HAP-1 (cell line): ENCODE results near the gene PRKAG2.
"Not testable (repeated sequence)": the region's sequence is repeated elsewhere in the genome, so short reads cannot be mapped to it uniquely, and the experiment has no call there.

Experiments used
- DNase-seq, 2 experiments: peaks; one replicate each; pipeline ENCODE4 v3.0.0-alpha.2; 2016 to 2020; ENCODE audit warnings: low spot score in 2 of 2
- H3K27me3 ChIP-seq: fragments of 250-450 bp; sonication (Bioruptor Pico); 2 replicates; pipeline ENCODE4 v1.5.1; 2020; ENCODE audit warnings: low read depth, mild to moderate bottlenecking, moderate library complexity
- H3K36me3 ChIP-seq: fragments of 250-450 bp; sonication (Bioruptor Pico); replicated peaks from 2 replicates; pipeline ENCODE4 v1.5.1; 2020; ENCODE audit warnings: mild to moderate bottlenecking
- H3K4me1 ChIP-seq: fragments of 250-450 bp; sonication (Bioruptor Pico); 2 replicates; pipeline ENCODE4 v1.5.1; 2020; ENCODE audit warnings: mild to moderate bottlenecking
- H3K4me3 ChIP-seq: fragments of 250-450 bp; sonication (Bioruptor Pico); 2 replicates; pipeline ENCODE4 v1.5.1; 2020; ENCODE audit warnings: mild to moderate bottlenecking, moderate library complexity
- H3K9me3 ChIP-seq: fragments of 250-450 bp; sonication (Bioruptor Pico); 2 replicates; pipeline ENCODE4 v1.5.1; 2020; ENCODE audit warnings: mild to moderate bottlenecking, moderate library complexity
- in situ Hi-C: fragments of 300-500 bp; cut with MboI; formaldehyde crosslinking; loops from 3 replicates; pipeline ENCODE4 v1.14.3; 2020; ENCODE audit warnings: low sequenced_read_pairs, inconsistent platforms, mixed read lengths

PRKAG2 gene

GRCh38 chr7:151752816-151753595 is 123.9 kb downstream of the PRKAG2 start:
- in situ Hi-C loops, result no loop called here
- H3K4me1 ChIP-seq, result peaks cover 2% of the 10 kb centered on the region; the same call in 1 of the 2 replicates
- H3K9me3 ChIP-seq, result no peaks in the 10 kb centered on the region
- no peak overlapping the region for H3K4me3 ChIP-seq
- H3K36me3 ChIP-seq, result no peaks in the 10 kb centered on the region
- no peak for DNase-seq
- no peaks in the 10 kb centered on the region for H3K27me3 ChIP-seq

- H3K36me3 ChIP-seq, result no peaks in the 10 kb centered on the region
- in situ Hi-C loops, result no loop called here
- no peaks in the 10 kb centered on the region for H3K9me3 ChIP-seq
- DNase-seq, result no peak
- H3K27me3 ChIP-seq, result no peaks in the 10 kb centered on the region
- H3K4me1 ChIP-seq, result peaks cover 2% of the 10 kb centered on the region; the same call in 1 of the 2 replicates
- H3K4me3 ChIP-seq, result no peak overlapping the region
These were observed 124.9 kb downstream of the PRKAG2 start for GRCh38 chr7:151752037-151752436.

GRCh38 chr7:151748733-151749132 is 128.2 kb downstream of the PRKAG2 start:
- DNase-seq, result no peak
- H3K4me1 ChIP-seq, result no peaks in the 10 kb centered on the region

GRCh38 chr7:151748021-151748420 is 128.9 kb downstream of the PRKAG2 start:
- H3K9me3 ChIP-seq, H3K36me3 ChIP-seq, DNase-seq, H3K4me1 ChIP-seq, in situ Hi-C loops, H3K27me3 ChIP-seq, H3K4me3 ChIP-seq: not testable (repeated sequence)

More at GRCh38 chr7:151748733-151749132, 128.2 kb downstream of the PRKAG2 start:
- Histone ChIP-seq H3K36me3 (no peaks in the 10 kb centered on the region), H3K9me3 (no peaks in the 10 kb centered on the region), H3K4me3 (no peak overlapping the region), H3K27me3 (no peaks in the 10 kb centered on the region)
- in situ Hi-C loops, result no loop called here

- Histone ChIP-seq H3K9me3 (no peaks in the 10 kb centered on the region), H3K4me3 (no peak overlapping the region), H3K27me3 (no peaks in the 10 kb centered on the region), H3K36me3 (no peaks in the 10 kb centered on the region), H3K4me1 (no peaks in the 10 kb centered on the region)
- no peak for DNase-seq
- in situ Hi-C loops, result no loop called here
These were observed 131.2 kb downstream of the PRKAG2 start for GRCh38 chr7:151745706-151746105.

- H3K4me3 ChIP-seq, result no peak overlapping the region
- in situ Hi-C loops, result no loop called here
- no peaks in the 10 kb centered on the region for H3K4me1 ChIP-seq
- no peak for DNase-seq
- H3K27me3 ChIP-seq, result no peaks in the 10 kb centered on the region
- H3K36me3 ChIP-seq, result no peaks in the 10 kb centered on the region
- no peaks in the 10 kb centered on the region for H3K9me3 ChIP-seq
These were observed 132.0 kb downstream of the PRKAG2 start for GRCh38 chr7:151744656-151745638.

- H3K9me3 ChIP-seq, result no peaks in the 10 kb centered on the region
- in situ Hi-C loops, result no loop called here
- H3K27me3 ChIP-seq, result no peaks in the 10 kb centered on the region
- no peaks in the 10 kb centered on the region for H3K36me3 ChIP-seq
- no peak for DNase-seq
- H3K4me3 ChIP-seq, result no peak overlapping the region
- H3K4me1 ChIP-seq, result no peaks in the 10 kb centered on the region
These were observed 132.8 kb downstream of the PRKAG2 start for GRCh38 chr7:151744051-151744580.

GRCh38 chr7:151743481-151743983 is 133.4 kb downstream of the PRKAG2 start:
- H3K4me3 ChIP-seq, result no peak overlapping the region
- H3K9me3 ChIP-seq, result no peaks in the 10 kb centered on the region; the same call in 1 of the 2 replicates
- no peak for DNase-seq
- in situ Hi-C loops, result no loop called here
- H3K27me3 ChIP-seq, result no peaks in the 10 kb centered on the region
- H3K36me3 ChIP-seq, result no peaks in the 10 kb centered on the region
- no peaks in the 10 kb centered on the region for H3K4me1 ChIP-seq

GRCh38 chr7:151742713-151743480 is 134.0 kb downstream of the PRKAG2 start:
- Histone ChIP-seq H3K27me3 (no peaks in the 10 kb centered on the region), H3K9me3 (no peaks in the 10 kb centered on the region; the same call in 1 of the 2 replicates), H3K36me3 (no peaks in the 10 kb centered on the region), H3K4me1 (no peaks in the 10 kb centered on the region), H3K4me3 (no peak overlapping the region)
- no peak for DNase-seq
- in situ Hi-C loops, result no loop called here

- in situ Hi-C loops, result no loop called here
- Histone ChIP-seq H3K27me3 (no peaks in the 10 kb centered on the region), H3K4me1 (peaks cover 2% of the 10 kb centered on the region; the same call in 1 of the 2 replicates), H3K9me3 (no peaks in the 10 kb centered on the region; the same call in 1 of the 2 replicates), H3K36me3 (no peaks in the 10 kb centered on the region), H3K4me3 (no peak overlapping the region)
- no peak for DNase-seq
These were observed 135.3 kb downstream of the PRKAG2 start for GRCh38 chr7:151741585-151741984.

- Histone ChIP-seq H3K36me3 (no peaks in the 10 kb centered on the region), H3K27me3 (no peaks in the 10 kb centered on the region), H3K4me3 (no peak overlapping the region), H3K4me1 (peaks cover 3% of the 10 kb centered on the region; the same call in 1 of the 2 replicates), H3K9me3 (no peaks in the 10 kb centered on the region; the same call in 1 of the 2 replicates)
- in situ Hi-C loops, result no loop called here
- DNase-seq, result no peak
These were observed 136.6 kb downstream of the PRKAG2 start for GRCh38 chr7:151740081-151740851.

- DNase-seq, result no peak
- H3K4me3 ChIP-seq, result no peak overlapping the region
- no peaks in the 10 kb centered on the region for H3K36me3 ChIP-seq
- H3K27me3 ChIP-seq, result no peaks in the 10 kb centered on the region
- in situ Hi-C loops, result no loop called here
- H3K9me3 ChIP-seq, result no peaks in the 10 kb centered on the region; the same call in 1 of the 2 replicates
- H3K4me1 ChIP-seq, result peaks cover 3% of the 10 kb centered on the region; the same call in 1 of the 2 replicates
These were observed 138.0 kb downstream of the PRKAG2 start for GRCh38 chr7:151738925-151739324.
